ENCODE data around the gene LGI1. TPM values are rescaled to one million over a fixed set of nuclear protein-coding genes. Genes with fewer than 3 reads are reported as not detected.

LGI1 gene
- polyA plus RNA-seq, 3 donors = 0.03 TPM; not detected in 2

- Histone ChIP-seq H3K4me3 (replicated peaks in 1 of 3; ENCODE audit: low read depth in 2 of 3, low read length in 3 of 3) (no peak overlapping the region), H3K27ac (ENCODE audit: low read depth in 1 of 2, low read length in 2 of 2) (no peak overlapping the region), H2AFZ (ENCODE audit: insufficient read depth, low read depth, low read length, poor library complexity, severe bottlenecking) (no peak overlapping the region), H3K79me2 (ENCODE audit: insufficient read depth, low read length) (no peaks in the 10 kb centered on the region), H3K27me3 (ENCODE audit: control insufficient read depth in 2 of 2, insufficient read depth in 2 of 2, low read length in 2 of 2) (no peaks in the 10 kb centered on the region), H4K20me1 (ENCODE audit: insufficient read depth, low read length) (no peaks in the 10 kb centered on the region), H3K9me3 (replicated peaks in 1 of 2; ENCODE audit: control insufficient read depth in 1 of 2, insufficient read depth in 1 of 2, low read length in 2 of 2) (no peaks in the 10 kb centered on the region), H3K9ac (ENCODE audit: insufficient read depth, low read length, poor library complexity, severe bottlenecking) (no peak overlapping the region), H3K4me1 (ENCODE audit: control insufficient read depth in 1 of 2, insufficient read depth in 2 of 2, low read length in 2 of 2) (no peaks in the 10 kb centered on the region), H3K36me3 (replicated peaks in 1 of 2; ENCODE audit: control insufficient read depth in 1 of 2, insufficient read depth in 2 of 2, low read length in 2 of 2) (no peaks in the 10 kb centered on the region), H3K4me2 (replicated peaks; ENCODE audit: extremely low read depth, low read length, poor library complexity, severe bottlenecking) (no peak overlapping the region)
- no peak for DNase-seq
- intact Hi-C loops (cut with micrococcal nuclease) = no loop called here
- Mint-ChIP-seq H3K27ac (no peak overlapping the region), H3K27me3 (ENCODE audit: low read depth in 3 of 3) (peaks cover 3 to 4% (median 4%) of the 10 kb centered on the region in 3 donors), H3K4me1 (no peaks in the 10 kb centered on the region), H3K9me3 (peaks cover 0 to 12% (median 6%) of the 10 kb centered on the region in 7 donors), H3K4me3 (no peak overlapping the region), H3K36me3 (no peaks in the 10 kb centered on the region)
- 98% methylated on average over 24 of the region's 30 CpGs for WGBS (ENCODE audit: insufficient coverage)
- no peak for TF ChIP-seq CTCF (IDR thresholded peaks at IDR 0.05)
These were observed 87.4 kb downstream of the LGI1 start for GRCh38 chr10:93844979-93845626.

Other genes starting within 250 kb of the LGI1 start
- gene FFAR4, start 191.3 kb upstream of the LGI1 start, polyA plus RNA-seq = 1 to 10 TPM in 2 of 3 donors, under 1 TPM in 1; 0.97 to 1.2 (median 1.1) TPM
- gene RBP4, start 156.7 kb upstream of the LGI1 start, polyA plus RNA-seq = under 1 TPM in 2 of 3 donors, not detected in 1; 0.25 to 0.64 TPM
- gene PDE6C, start 145.4 kb upstream of the LGI1 start, polyA plus RNA-seq = not detected
- gene FRA10AC1, start 55.3 kb upstream of the LGI1 start, polyA plus RNA-seq = 1 to 10 TPM in 2 of 3 donors, under 1 TPM in 1; 0.95 to 7.2 (median 2.0) TPM
- under 1 TPM; 0.52 to 0.94 (median 0.67) TPM for gene SLC35G1, start 136.0 kb downstream of the LGI1 start, polyA plus RNA-seq
- under 1 TPM in 2 of 3 donors, not detected in 1; 0.02 TPM for gene PLCE1, start 236.0 kb downstream of the LGI1 start, polyA plus RNA-seq

All from CD14-positive monocyte (primary cell).